OCI-M1 (cell line): Measurements from ENCODE around the gene DUS1L.
"Not testable (repeated sequence)": the region's sequence is repeated elsewhere in the genome, so short reads cannot be mapped to it uniquely, and the experiment has no call there.

Experiments
- DNase-seq: peaks from one replicate; lab custom pipeline; 2025; lab: John Stamatoyannopoulos, UW

Gene DUS1L

GRCh38 chr17:82039695-82040299 lies 25.8 kb downstream of the DUS1L start:
- no peak for DNase-seq

GRCh38 chr17:82038796-82039409 lies 26.7 kb downstream of the DUS1L start:
- DNase-seq: not testable (repeated sequence)

- no peak for DNase-seq
These were observed 27.8 kb downstream of the DUS1L start for GRCh38 chr17:82037889-82038195.

GRCh38 chr17:82037092-82037888 lies 28.3 kb downstream of the DUS1L start, which contains the start of gene DCXR:
Gene DCXR, minus strand, starts transcription at chr17:82037697. Its CDS starts 15 bp downstream, at chr17:82037682.
- peak; percentile 97 for DNase-seq

GRCh38 chr17:82036634-82037091 lies 28.9 kb downstream of the DUS1L start:
- no peak for DNase-seq

GRCh38 chr17:82035956-82036633 lies 29.5 kb downstream of the DUS1L start:
- no peak for DNase-seq

GRCh38 chr17:82035488-82035887 lies 30.1 kb downstream of the DUS1L start:
- no peak for DNase-seq

GRCh38 chr17:82034371-82035011 lies 31.1 kb downstream of the DUS1L start:
- no peak for DNase-seq

- no peak for DNase-seq
These were observed 32.1 kb downstream of the DUS1L start for GRCh38 chr17:82033359-82034085.

- DNase-seq: peak; percentile 13
These were observed 33.5 kb downstream of the DUS1L start for GRCh38 chr17:82031885-82032627.

GRCh38 chr17:82031303-82031884 lies 34.2 kb downstream of the DUS1L start, which contains the start of gene RAC3:
Gene RAC3, plus strand, starts transcription at chr17:82031678. Its CDS starts 84 bp downstream, at chr17:82031762.
- DNase-seq: peak; percentile 59

GRCh38 chr17:82030470-82031302 lies 34.9 kb downstream of the DUS1L start:
- DNase-seq: peak; percentile 90

GRCh38 chr17:82029990-82030469 lies 35.6 kb downstream of the DUS1L start:
- no peak for DNase-seq

- DNase-seq: no peak
These were observed 36.2 kb downstream of the DUS1L start for GRCh38 chr17:82029391-82029790.

GRCh38 chr17:82028966-82029365 lies 36.6 kb downstream of the DUS1L start:
- no peak for DNase-seq

GRCh38 chr17:82028246-82028645 lies 37.4 kb downstream of the DUS1L start:
- DNase-seq: no peak

- no peak for DNase-seq
These were observed 40.0 kb downstream of the DUS1L start for GRCh38 chr17:82025401-82026107.

GRCh38 chr17:82024859-82025258 lies 40.7 kb downstream of the DUS1L start:
- DNase-seq: no peak
